SK-N-SH treated with all-trans-retinoic acid at 6 μM for 48 hours (cell line): Measurements from ENCODE around the gene CETN1.

Experiments
- CSDC2 ChIP-seq: fragments of 250-450 bp; sonication (Bioruptor Pico); IDR thresholded peaks from 2 replicates; pipeline ENCODE4 v1.5.0; 2020; ENCODE audit warnings: mild to moderate bottlenecking, moderate library complexity
- GLIS3 ChIP-seq: fragments of 250-450 bp; sonication (Bioruptor Pico); IDR thresholded peaks from 2 replicates; pipeline ENCODE4 v1.5.0; 2020; ENCODE audit warnings: mild to moderate bottlenecking, moderate library complexity
- ISL1 ChIP-seq: fragments of 250-450 bp; sonication (Bioruptor Pico); IDR thresholded peaks from 2 replicates; pipeline ENCODE4 v2.1.2; 2022; ENCODE audit warnings: mild to moderate bottlenecking, moderate library complexity
- PPARA ChIP-seq: fragments of 250-450 bp; sonication (Bioruptor Pico); IDR thresholded peaks from 2 replicates; pipeline ENCODE4 v1.5.0; 2020; ENCODE audit warnings: mild to moderate bottlenecking, borderline replicate concordance
- RARB ChIP-seq: fragments of 250-450 bp; sonication (Bioruptor Pico); IDR thresholded peaks from 2 replicates; pipeline ENCODE4 v1.8.0; 2021; ENCODE audit warnings: mild to moderate bottlenecking, moderate library complexity
- TOX ChIP-seq: fragments of 250-450 bp; sonication (Bioruptor Pico); IDR thresholded peaks from 2 replicates; pipeline ENCODE4 v1.8.0; 2021; ENCODE audit warnings: mild to moderate bottlenecking, moderate library complexity, borderline replicate concordance
- ZFP3 ChIP-seq: fragments of 250-450 bp; sonication (Bioruptor Pico); IDR thresholded peaks from 2 replicates; pipeline ENCODE4 v1.5.0; 2020; ENCODE audit warnings: mild to moderate bottlenecking, moderate library complexity
- ZNF70 ChIP-seq: fragments of 450-650 bp; formaldehyde crosslinking; IDR thresholded peaks from 2 replicates; pipeline ENCODE4 v1.5.0; 2020; ENCODE audit warnings: mild to moderate bottlenecking, moderate library complexity
- TF ChIP-seq, protein P1 (sequence below): fragments of 250-450 bp; sonication (Bioruptor Pico); IDR thresholded peaks from 2 replicates; pipeline ENCODE4 v1.8.0; 2020; ENCODE audit warnings: mild to moderate bottlenecking, moderate library complexity, borderline replicate concordance

DNA sequence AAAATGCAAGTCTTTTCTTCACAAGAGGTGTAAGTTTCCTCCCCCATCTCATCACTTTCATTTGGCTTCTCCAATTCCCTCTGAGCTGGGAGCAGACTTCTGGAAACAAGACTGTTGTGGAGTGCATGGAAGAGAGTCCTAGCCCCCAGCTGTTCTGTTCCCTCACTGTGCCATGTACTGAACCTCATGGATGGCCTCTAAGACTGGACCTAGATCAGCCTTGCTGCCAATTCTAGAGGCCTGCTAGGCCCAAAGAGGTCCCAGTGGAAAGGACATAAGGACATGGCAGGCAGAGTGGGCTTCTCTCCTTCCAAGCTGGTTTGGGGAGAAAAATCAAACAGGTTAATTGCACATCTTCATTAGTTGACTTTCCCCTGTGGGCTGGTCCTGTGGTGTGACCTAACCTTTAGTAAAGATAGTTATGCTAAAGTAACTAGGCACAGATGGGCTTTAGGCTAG, 7.3 kb upstream of the CETN1 start:
- TF ChIP-seq ZNF70 (CRISPR knock-in tag) (no peak), ZFP3 (CRISPR knock-in tag) (no peak), GLIS3 (CRISPR knock-in tag) (no peak), RARB (no peak), CSDC2 (CRISPR knock-in tag) (no peak), PPARA (no peak), TOX (CRISPR knock-in tag) (no peak), ISL1 (CRISPR knock-in tag) (no peak)
- TF ChIP-seq, protein P1, sequence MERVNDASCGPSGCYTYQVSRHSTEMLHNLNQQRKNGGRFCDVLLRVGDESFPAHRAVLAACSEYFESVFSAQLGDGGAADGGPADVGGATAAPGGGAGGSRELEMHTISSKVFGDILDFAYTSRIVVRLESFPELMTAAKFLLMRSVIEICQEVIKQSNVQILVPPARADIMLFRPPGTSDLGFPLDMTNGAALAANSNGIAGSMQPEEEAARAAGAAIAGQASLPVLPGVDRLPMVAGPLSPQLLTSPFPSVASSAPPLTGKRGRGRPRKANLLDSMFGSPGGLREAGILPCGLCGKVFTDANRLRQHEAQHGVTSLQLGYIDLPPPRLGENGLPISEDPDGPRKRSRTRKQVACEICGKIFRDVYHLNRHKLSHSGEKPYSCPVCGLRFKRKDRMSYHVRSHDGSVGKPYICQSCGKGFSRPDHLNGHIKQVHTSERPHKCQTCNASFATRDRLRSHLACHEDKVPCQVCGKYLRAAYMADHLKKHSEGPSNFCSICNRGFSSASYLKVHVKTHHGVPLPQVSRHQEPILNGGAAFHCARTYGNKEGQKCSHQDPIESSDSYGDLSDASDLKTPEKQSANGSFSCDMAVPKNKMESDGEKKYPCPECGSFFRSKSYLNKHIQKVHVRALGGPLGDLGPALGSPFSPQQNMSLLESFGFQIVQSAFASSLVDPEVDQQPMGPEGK (CRISPR knock-in tag) = no peak
